Muscle of back (tissue), 11 donors: ENCODE results near the gene LPP. TPM values are rescaled to one million over a fixed set of nuclear protein-coding genes. Genes with fewer than 3 reads are reported as not detected.

ENCODE experiments used
- DNase-seq, 3 donors: peaks; one replicate each; pipeline versions ENCODE4 v3.0.0 to v3.0.0-alpha.2; 2013
- polyA plus RNA-seq, 10 donors: library from polyadenylated mRNA; unstranded; fragments of 120-200 nt; gene quantifications; one replicate each; pipeline ENCODE4 v1.2.1, GENCODE V29; 2013; ENCODE audit not compliant: insufficient read length in 10 of 10

LPP gene
- polyA plus RNA-seq, 10 donors, result 12.0 to 18.9 (median 16.3) TPM

DNA sequence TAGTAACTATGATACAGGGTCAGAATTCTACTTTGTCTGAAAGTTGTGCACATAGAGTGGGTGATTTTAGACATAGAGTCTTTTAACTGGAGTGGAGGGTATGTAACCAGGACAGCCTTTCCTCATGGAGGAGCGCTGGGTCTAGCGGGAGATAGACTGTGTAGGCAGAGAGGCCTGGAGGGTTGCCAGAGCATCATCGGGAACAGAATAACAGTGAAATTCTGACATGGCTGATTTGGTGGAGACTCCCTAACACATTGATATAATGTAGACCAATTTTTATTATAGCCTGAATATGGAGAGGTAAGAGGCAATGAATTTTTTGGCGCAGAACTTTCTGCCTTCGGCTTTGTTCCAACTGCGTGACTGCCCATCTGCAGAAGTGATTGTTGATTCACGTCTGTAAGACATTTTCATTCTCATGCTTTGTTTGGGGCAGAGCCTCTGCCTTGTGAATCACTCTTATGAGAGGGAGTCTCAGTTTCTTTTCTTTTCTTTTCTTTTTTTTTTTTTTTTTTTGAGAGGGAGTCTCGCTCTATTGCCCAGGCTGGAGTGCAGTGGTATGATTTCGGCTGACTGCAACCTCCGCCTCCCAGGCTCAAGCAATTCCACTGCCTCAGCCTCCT lies 16.0 kb downstream of the LPP start:
- DNase-seq, result no peak

DNA sequence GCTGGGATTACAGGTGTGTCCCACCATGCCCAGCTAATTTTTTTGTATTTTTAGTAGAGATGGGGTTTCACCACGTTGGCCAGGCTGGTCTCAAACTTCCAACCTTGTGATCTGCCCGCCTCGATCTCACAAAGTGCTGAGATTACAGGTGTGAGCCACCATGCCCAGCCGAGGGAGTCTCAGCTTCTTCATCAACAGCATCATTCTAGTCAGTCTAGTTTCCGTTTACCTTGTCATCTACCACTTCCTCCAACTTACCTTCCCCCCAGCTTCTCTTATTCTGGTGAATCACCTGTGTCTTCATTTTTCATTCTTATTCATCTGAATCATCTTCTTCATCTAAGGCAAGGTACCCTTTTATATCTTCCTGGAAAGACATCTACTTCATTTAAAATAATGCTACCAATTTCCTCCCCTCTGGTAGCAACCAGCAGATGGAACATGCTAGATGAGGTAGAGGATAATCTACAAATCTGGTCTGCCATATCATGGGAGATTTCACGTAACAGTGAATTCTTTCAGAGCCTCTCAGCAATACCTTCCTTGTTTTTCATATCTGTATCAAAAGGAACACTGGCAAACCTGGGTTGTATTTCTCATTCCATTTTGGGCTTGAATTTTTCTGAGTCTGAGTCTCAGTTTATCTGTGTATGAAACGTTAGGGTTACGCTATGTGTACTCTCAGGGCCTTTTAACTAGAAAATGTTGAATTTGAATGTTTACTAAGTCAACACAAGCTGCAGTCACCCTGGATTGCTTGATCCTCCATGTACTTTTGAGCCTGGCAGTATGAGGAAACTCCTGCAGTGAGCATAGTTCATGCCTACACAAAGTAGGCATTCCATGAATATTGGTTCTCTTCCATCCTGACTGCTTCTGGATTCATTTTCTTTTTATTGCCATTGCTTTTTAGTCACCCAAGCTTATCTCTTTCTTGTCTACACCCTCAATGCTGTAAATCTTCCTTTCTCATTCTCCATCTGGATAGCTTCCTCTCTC lies 16.8 kb downstream of the LPP start:
- DNase-seq, result no peak

DNA sequence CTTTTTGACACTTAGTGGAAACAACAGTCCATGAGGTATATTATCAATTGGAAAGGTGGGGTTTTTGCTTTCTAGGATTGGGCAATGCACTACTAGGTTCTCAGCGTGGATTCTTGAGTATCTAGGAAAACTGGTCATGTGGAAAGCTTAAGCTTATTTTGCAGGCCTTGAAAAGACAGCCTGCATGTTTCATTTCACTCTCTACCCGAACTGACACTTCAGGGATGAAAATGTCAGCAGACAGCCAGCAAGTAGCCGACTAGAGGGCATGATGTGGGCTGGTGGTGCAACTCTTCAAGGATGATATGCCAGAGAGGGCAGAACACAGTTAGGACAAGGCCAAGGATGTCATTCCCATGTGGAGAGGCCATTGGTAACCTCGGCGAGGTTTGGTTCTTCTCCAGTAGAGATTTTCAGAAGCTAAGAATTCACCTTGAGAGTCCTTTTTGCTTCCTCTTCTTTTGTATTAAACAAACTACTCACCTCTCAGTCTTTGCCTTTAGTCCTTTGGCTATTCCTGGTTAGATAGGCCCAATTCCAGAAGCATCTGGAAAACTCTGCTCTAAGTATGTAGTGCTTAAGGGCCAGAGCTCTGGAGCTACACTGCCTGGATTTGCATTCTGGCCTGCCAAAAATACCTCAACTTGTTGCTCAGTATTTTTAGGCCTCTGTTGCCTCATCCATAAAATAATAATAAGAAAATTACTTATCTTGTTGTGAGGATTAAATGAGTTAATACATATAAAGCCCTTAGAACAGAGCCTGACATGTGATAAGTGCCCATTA lies 17.9 kb downstream of the LPP start:
- no peak for DNase-seq

DNA sequence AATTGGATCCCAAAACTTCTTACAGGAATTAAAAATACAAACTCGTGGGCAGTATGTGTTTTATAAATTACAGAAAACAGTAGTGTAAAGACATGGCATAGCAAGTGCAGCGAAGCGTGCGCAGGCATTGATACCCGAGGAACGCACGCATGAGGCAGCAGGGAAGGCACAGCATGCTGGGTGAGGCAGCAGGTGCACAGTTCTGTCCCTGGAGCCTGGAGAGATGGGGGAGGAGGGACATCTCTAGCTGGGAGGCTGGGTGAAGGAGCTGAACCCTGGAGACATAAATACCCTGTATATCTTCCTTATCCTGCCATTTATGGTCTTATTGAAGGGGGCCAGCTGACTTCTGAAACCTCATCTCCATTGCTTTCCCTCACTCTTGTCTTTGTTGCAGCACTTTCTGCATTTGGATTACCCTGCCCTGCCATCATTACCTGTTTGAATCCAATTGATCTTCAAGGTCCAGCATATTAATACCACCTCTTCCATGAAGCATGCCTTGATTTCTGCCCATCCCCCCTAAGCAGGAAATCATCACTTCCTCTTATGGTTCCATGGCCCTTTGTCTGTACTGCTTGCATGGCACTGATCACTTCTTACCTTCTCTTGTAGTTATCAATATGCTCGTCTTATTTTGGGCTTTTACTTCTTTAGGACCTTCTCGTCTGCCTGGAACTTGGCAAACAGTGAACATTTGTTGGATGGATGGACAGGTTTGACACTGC lies 20.5 kb downstream of the LPP start:
- no peak for DNase-seq

DNA sequence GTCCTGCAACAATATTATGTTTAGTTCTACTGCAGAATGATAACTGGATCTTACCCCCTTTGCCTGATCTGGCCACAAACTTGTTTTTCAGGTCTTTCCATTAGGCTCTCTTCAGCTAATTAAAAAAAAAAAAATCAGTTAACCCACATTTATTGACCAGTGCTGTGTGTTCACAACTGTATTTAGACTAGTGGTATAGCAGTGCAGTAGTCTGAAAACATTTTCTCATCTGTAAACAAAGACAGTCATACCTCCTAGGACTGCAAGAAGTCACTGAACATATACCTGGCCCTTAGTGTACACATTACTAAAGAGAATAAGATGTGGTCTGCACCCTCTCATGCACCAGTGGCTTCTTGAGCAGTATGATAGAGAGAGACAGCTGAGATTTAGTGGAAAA lies 22.5 kb downstream of the LPP start:
- no peak for DNase-seq

DNA sequence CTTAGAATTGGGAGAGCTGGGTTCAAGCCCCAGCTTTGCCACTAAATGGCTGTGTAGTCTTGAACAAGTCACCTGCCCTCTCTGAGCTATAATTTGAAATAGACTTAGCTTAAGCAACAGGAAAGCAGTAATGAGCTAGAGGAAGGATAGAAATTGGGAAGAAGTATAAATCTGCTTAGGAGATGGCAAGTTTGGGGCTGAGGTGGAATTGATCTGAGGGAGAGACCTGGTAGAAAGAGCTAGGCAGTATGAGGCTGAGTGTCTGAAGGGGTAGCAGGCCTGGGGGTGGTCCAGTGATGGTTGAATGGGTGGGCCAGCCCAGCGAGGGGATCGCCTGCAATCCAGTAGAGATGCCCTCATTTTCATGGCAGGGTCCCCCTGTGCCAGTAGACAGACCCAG lies 22.9 kb downstream of the LPP start:
- DNase-seq, result no peak

DNA sequence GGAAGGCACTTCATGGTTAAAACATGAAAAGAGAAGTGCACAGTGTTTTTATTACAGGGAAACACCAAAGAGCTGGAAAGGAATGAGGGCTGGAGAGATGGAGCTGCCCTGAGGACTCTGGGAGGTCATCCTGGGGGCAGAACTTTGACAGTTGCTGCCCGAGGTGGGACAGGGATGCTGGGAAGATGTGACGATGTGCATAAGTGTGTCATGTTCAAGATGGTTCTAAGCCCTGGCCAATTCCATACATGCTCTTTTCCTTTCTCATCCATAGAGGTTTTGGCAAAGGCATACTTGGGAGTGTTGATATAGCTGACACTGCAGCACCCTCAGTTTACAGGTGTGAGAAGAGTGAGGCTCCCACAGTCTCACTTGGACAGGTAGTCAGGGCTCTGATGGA lies 23.8 kb downstream of the LPP start:
- no peak for DNase-seq

DNA sequence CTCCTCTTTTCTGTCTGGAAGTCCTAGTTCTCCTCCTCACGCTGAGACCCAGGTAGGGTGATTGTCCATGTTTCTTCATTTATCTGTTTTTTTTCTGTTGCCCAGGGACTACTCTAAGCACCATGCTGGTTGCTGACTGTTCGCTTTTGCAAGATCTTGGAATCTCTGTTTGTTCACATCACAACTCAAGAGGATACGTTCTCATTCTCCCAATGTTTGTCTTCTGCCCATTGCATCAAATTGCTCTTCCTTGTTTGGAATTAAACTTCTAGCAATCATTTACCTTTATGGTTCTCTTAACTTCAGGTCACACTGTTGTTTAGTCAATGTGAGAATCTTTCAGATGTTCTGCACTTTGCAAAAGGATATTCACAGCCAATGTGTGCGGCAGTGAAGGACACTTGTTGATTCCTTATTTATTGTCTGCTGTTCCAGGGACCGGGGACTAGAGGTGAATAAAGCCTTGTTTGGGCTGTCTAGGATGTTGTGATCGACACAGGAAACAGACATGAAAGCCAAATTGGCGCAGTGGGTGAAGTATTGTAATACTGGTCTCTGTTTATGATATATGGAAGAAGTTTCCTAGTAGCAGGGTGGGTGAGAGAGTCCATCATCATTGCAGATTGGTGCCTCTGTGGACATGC lies 24.5 kb downstream of the LPP start:
- DNase-seq, result no peak

DNA sequence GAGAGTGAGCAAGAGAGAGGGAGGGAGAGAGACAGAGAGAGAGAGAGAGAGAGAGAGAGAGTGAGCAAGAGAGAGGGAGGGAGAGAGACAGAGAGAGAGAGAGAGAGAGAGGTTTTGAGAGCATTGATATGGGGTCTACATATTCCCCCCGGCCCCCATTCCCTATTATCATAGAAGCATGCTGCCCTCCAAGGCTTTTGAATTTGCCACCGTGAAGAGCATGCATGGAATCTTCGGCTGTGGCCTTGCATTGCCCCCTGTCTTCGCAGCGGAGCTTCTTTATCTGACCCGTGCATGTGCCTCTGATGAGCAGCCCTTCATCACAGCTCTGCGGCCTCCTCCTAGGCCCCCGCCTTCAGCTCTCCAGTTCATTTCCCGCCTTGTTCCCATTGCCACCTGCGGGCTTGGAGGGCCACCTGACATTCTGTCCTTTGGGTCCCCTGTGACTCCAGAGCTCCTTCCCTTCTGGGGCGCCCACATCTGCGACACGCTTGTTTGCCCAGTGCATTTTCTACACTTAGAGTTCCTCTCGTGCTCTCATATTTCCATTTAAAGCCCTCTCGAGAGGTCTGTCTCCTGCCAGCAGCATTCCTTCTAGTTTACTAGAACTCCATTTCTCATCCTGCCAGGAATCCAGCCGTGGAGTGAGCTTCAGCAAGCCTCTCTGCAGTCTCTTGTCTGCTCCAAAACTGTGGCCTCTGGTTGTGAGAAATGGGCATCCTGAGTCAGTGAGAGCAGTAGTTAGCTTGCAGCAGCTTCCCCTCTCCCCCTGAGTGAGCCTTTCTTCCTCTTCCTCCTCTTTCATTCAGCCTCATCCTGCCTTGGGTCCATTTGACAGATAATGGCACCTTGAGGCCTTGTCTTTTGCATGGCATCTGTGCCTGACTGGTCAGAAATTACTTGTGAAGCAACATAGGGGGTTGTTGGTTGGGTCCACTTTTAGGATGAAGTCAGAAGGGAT lies 25.3 kb downstream of the LPP start:
- DNase-seq, result peak; percentile 62 to 90 (median 80)

DNA sequence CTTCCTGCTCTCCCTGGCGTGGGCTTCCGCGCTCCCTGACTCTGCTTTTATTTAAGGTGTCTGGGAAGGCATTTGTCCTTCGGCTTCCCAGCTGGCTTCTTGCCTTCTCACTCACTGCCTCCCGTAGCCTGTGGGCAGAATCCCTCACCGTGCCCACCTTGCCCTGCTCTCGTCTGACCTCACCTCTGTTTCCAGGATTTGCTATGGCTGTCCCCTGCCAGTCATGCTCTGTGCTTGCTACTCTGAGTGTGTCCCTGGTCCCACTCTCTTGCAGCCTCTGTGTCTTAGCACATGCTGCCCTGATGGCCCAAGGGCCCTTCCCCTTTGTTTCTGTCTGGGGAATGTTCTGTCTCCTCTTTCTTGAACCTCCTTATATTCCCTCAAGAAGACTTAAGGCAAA lies 26.2 kb downstream of the LPP start:
- no peak for DNase-seq

DNA sequence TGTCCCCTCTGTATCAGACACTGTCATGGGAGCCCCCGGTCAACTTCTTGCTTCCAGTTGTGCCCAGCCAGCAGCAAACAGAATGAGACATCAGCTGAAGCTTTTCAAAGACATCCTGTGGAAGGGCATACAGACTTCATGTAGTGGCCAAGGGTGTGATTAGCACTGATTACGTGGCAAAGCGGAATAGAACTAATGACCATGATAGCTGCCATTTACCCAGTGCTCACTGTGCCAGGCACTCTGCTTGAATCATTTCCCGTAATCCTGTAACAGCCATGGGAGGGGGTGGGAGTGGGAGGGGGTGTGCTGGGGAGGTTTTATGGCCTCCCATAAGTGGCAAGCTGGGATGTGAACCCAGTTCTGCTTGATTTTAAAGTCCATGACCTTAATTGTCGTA lies 29.5 kb downstream of the LPP start:
- DNase-seq, result no peak

DNA sequence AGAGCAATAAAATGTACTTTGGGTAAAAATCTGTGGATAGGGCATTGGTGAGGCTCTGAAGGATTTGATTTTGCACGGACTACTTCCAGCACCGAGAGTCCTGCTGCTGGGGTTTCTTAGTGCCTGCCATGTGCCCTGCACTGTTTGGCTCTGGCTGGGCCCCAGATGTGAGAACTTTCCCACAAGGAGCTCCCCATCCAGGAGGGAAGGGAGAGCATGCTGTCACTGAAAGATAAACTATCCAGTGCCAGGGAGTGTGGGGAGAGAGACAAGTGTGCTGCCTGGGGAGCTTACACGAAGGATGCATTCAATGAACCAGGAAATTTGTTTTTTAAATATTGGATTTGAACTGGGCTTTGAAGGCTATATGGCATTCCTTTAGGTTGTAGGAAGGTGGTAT lies 30.2 kb downstream of the LPP start:
- DNase-seq, result no peak

DNA sequence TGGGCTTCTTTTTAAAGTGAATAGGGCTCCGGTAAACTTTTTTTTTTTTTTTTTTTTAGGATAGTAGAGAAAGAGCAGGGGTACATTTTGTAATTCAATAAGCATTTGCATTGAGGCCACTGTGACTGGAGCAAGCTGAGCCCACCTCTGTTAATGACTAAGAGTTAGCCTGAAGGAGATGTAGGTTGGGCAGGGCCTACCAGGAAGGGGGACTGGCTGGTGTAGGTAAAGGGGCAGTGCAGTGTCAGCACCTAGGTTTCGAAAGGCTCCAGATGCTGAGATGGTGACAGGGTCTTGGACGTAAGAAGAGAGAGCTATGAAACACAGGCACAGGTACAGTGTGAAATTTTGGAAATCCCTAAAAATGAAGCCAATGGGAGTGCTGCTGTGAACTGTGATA lies 30.7 kb downstream of the LPP start:
- DNase-seq, result no peak

DNA sequence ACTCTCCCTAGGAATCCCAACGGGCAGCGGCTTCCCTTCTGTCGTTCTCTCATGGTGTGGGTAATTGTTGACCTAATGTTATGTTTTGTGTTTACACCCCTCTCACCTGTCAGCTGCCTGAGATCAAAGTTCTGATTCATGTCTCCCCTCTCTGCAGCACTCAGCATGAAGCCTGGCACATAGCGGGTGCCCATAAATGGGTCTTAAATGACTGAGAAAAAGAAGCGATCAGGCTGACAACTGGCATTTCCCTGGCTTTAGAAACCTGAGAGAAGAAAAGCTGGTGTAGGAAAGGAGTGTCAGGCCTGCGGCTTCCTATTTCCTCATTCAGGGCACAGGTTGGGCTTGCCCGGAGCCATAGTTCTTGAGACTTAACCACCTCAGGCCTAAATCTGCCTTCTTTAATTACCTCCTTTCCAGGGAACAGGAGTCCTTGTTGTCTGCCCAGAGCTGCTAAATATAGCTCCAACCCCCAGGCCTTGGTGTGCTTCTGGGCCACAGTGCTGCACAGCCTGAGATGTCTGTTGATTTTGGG lies 31.8 kb downstream of the LPP start:
- no peak for DNase-seq

DNA sequence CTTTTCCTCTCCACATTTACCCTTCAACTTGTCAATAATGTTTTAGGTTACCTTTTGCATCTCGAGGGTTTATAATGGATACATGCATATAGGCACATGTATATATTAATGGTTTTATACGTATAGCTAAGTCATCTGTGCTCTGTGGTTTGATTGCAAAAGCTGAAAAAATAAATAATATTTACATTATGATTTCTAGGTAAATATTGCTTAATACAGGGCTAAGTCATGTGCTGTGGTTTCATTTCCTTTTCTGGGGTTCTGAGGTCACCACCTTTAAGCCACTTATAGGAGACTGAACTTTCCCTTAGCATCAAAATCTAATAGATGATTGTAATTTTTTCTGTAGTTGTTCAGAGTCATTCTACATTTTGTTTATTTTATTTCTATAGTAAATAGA lies 33.1 kb downstream of the LPP start:
- no peak for DNase-seq

DNA sequence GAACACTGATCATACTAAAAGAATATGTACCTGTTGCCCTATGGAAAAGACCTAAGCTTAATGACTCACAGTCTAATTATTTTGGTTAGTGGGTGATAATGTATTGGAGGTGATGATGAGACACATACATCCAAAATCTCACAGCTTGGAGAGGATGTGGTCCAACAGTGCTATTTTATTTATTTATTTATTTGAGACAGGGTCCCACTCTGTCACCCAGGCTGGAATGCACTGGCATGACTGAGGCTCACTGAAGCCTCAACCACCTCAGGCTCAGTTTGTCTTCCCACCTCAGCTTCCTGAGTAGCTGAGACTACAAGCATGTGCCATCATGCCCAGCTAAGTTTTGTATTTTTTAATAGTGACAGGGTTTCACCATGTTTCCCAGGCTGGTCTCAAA lies 35.0 kb downstream of the LPP start:
- DNase-seq, result no peak

DNA sequence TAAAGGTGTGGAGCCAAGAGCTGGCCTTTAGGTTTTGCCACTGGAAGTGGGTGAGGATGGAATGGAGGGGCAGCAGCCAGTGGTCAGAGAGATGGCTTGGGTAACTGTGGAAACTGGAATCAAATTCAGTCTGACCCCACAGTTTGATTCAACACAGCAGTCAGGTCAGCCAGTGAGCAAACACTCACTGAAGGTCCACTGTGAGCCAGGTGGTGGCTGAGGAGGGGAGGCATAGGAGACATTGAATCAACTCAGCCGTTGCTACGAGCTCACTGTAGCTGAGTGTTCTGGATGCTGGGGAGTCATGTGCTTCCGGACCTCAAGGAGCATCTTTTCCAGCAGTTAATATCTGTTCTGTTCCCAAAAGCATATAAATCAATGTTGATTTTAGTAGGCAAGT lies 37.5 kb downstream of the LPP start:
- DNase-seq, result no peak

DNA sequence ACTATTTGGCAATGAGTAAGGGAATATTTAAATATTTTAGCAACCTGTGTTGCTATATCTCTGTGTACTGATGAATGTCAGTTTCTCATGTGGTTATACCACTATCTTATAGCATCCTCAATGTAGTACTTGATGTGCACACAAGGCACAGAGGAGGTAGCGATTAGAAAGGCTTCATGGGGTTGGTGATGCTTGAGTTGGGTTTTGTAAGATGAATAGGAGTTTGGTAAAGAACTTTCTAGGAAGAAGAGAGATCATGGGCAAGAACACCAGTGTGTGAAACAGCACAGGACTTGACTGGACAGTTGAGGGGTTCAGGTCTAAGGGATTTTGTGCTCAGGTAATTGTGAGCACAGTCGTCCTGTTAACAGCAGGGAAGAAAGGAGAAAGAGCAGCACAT lies 38.1 kb downstream of the LPP start:
- no peak for DNase-seq

DNA sequence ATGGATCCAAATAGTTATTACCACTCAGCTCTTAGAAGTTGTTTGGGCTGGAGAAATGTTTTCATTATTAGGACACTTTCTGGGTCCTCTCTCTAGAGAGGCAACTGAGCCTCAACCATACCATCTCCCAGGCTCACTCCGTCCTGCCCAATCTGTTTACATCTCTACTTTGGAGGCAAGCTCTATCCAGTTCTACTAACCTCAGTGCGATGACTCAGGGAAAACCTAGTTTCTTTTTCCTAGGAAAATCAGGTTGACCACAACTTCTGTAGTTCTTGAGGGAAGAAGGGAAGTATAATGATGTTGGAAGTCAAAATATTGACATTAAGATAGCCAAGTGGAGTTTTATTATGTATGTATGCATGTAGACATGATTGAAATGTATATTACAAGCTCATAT lies 40.4 kb downstream of the LPP start:
- DNase-seq, result no peak
